HG02885 (cell line): ENCODE results near the gene ELOVL5.

Experiments used
- ATAC-seq: cut with Tn5 transposase; IDR thresholded peaks from one replicate; pipeline ENCODE4 v1.9.1; 2021; ENCODE audit warnings: mild to moderate bottlenecking; ENCODE audit not compliant: unreplicated experiment, poor library complexity

The ELOVL5 gene

DNA sequence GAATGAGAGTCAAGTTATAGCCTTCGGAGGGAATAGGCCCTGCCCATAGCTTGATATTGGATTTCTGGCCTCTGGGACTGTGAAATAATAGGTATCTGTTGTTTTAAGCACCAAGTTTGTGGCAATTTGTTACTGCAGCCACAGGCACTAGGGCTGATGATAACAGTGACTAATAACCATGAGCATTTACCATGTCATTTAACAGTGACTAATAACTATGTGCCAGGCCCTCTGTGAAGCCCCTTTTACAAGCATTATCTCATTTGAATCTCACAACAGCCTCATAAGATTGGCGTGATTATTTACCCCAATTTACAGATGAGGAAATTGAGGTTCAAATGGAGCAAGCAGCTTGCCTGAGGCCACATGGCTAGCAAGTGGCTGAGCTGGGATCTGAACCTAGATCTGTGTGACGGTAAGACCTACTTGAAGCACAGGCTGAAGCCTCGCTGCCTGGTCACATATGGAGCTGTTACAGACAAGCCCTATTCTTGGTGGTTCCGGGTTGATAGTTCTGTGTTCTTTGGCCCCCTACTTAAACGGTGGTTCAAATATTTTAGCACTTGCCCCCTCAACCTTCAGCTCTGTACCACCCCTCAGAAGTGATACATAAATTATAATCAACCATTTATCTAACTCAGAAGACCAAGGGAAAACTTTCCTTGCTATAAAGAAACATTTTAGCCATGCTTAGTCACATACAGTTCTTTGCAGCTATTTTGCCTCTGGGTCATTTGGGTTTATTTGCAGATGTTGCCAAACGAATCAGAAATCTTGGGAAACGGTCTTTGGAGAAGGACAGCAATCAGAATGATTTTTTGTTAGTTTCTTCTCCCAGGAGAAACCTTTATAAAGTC lies 98.3 kb downstream of the ELOVL5 start:
- ATAC-seq = no peak

DNA sequence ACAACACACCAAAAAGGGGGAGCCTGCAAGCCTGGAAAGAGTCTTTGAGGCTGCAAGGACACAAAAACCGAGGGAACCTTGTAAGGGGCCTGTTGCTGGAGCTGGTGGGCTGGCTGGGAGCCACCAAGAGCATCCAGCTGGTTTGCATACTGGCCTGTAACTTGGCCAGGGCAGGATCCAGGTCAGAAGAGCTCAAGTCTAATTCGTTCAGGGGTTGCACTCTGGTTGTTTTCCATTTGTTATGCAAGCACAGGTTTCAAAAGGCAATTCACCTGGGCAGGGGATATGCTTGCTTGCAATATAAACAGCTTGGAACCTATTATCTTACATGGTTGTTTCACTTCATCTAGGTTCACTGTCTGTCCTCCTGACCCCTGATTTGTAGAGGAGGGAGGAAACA lies 101.8 kb downstream of the ELOVL5 start:
- no peak for ATAC-seq

DNA sequence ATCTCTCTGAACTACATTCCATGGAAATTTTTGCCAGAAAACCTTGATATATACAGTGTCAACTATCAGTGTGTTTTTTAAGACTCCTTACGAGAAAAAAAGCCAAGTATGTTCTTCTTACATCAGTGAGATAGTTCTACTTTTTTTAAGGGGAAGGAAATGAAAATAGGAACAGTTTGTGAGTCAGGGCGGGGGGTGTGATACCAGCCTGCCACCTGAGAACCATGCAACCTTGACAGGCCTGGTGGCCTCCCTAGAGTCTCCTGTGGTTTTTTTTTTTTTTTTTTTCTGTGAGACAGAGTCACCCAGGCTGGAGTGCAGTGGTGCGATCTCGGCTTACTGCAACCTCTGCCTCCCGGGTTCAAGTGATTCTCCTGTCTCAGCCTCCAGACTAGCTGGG lies 103.8 kb downstream of the ELOVL5 start:
- peak; percentile 77 for ATAC-seq

DNA sequence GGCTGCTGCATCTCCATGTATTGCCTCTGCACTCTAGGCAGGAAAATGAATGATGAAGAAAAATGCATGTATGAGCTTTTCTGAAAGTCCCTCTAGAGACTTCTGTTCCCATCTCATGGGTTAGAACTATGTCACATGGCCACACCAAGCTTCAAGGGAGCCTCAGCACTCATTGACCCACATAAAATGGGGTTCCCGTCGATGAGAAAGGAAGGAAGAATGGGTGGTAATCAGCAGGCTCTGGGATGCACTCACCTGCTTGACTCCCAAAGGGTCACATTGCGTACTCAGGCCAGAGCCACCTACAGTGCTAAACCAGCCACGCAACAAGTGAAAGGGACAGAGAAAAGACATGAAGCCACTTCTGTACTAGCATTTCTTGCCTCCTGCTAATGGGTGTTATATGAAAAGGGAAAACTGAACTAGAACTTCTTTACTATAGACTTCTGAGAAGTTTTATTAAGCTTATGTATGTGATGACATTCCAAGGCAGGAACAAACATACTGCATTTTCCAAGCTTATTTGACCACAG lies 104.3 kb downstream of the ELOVL5 start:
- ATAC-seq = peak; percentile 11

DNA sequence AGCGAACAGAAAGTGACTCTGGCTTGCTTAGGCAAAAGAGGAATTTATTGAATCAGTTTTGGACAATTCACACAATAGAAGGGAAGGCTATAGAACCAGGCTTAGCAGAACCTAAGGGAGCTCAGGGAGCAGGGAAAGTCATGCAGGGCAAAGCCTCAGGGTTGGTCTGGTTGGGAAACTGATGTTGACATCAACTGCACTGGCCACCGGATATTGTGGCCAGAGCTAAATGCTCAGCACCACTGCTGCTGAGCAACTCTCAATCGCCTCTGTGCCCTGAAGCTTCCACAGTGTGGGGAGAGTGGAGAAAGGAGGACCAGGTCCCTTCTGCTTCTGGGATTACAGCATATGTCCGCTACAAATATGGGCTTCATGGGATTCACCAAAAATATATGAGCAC lies 106.8 kb downstream of the ELOVL5 start:
- no peak for ATAC-seq

DNA sequence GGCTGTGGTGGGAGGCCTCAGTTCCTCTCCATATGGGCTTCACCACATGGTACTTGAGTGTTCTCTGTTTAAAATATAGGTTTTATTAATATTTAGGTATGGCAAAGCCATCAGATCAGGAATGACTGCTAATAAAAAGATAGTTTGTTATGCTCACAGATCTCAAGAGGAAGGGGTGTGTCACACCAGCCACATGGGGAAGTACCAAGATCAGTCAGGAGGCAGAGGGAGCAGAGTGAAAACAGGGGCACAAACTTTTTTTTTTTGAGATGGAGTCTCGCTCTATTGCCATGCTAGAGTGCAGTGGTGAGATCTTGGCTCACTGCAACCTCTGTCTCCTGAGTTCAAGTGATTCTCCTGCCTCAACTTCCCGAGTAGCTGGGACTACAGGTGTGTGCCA lies 108.0 kb downstream of the ELOVL5 start:
- ATAC-seq = no peak

DNA sequence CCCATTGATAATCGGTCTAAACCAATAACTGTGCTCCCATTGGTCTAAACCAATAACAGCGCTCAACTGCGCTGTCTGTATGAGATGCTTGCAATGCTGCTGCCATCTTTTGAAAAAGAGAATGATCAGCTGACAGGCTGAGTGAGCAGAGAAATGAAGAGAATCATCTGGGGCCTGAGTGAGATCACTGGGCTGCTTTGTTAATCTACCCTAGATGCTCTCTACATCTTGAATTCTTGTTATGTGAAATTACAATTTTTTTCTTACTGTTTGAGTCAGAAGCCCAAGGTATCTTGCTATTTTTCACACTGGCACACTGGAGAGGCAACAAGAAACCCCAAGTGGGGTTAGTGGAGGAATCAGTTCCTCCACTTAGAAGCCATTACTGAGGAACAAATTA lies 108.6 kb downstream of the ELOVL5 start:
- ATAC-seq = no peak

DNA sequence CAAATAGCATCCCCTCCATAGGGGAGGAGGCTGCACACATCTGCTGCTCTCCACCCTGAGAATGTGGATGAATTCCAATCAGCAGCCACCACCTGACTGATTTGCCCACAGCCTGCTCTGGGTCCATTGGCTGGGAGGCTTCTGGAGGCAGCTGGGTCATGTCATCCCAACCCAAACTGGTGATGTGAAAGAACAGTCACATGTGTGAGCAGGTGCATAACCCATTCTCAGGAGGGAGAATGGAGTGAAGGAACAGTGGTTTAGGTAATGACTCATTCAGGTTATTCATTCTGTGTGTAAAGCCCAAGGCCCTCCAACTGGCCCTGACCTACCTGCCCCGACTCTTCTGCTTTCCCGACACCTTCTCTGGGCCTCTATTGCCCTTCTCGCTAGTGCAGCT lies 109.2 kb downstream of the ELOVL5 start:
- ATAC-seq = peak; percentile 55

DNA sequence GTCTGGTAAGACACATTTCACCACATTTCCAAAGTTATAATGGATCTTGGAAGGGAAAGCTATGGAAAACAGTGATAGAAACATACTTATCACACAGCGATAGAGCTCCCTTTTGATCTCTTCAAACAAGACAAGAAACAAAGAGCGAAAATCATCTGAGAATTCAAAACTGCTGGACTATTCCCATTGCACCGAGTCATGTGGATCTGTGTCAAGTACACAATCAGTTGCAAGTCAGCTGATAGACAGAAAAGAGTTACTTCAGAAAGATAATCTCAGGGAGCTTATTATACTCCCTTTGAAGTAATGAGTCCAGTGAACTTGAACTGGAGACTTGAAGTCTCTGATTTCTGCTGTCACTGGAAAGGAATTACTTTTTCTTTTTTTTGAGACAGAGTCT lies 110.4 kb downstream of the ELOVL5 start:
- no peak for ATAC-seq

DNA sequence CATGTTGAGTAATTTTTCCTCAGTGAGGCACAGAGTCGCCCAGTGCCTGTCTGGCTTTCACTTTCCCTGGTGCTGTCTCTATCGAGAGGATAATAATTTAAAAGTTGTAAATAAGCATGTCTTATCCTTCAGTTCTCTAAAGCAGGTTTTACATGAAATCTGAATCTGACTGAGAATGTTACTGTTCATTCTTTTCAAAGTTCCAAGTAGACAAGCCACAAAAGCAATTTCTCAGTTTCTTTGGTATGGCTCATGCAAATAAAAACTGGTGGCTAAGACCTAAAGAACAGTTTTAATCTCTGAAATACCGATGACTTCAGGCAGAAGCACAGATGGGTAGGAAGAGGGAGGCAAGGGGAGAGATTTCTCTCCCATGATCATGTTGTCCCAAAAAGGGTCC lies 112.5 kb downstream of the ELOVL5 start:
- peak; percentile 50 for ATAC-seq

DNA sequence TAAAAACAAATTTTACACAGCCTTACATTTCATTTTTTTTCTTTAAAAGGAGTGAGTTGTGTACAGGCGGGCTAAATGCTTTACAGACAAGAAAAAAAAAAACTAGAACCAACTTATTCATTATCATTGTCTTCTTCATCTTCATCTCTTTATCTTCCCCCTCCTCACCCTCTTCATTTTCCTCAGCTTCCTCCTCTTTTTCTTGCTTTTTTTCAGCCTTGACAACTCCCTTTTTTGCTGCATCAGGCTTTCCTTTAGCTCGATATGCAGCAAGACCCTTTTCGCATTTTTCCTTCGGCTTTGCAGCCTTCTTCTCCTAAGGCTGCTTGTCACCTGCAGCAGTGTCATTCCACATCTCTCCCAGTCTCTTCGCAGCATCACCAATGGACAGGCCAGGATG lies 113.2 kb downstream of the ELOVL5 start:
- ATAC-seq = no peak

DNA sequence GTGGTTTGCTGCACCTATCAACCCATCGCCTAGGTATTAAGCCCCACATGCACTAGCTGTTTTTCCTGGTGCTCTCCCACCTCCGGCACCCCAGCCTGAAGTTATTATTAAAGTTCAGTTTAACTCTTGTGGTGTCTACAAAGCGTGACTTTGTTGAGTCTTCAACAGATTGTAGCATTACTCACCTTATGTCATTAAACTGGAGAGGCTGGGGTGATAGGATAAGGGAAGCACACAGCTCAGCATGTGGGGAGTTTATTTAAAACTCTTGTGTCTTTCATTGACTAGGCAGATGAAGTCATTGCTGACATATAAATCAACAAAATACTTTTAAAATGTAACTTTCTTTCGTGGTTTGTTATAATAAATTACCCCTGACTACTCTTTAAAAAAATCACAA lies 115.4 kb downstream of the ELOVL5 start:
- ATAC-seq = no peak

DNA sequence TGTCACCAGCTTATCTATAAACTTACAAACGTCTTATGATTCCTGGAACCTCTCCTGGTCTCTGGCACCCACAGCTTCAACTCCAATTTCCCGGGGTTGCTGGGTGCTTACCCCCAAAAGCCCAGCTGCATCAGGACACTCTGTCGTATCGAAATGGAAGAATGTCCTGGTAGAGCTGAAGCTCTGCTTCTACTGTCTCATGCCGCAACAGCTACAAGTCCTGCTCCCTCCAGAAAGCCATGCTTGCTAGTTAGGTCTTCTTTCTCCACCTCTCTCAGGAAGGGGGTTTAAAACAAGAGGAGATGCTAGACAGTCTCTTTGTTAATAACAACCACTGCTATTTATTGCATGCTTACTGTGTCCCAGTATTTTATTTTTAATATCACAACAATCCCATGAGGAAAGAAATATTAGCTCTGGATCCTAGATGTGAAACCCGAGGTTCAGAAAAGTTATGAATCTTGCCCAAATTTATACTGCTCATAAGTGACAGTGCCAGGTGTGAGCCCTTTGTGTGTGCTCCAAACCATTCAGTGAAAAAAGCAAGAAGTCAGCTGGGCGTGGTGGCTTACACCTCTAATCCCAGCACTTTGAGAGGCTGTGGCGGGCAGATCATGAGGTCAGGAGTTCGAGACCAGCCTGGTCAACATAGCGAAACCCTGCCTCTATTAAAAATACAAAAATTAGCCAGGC lies 117.8 kb downstream of the ELOVL5 start:
- no peak for ATAC-seq

DNA sequence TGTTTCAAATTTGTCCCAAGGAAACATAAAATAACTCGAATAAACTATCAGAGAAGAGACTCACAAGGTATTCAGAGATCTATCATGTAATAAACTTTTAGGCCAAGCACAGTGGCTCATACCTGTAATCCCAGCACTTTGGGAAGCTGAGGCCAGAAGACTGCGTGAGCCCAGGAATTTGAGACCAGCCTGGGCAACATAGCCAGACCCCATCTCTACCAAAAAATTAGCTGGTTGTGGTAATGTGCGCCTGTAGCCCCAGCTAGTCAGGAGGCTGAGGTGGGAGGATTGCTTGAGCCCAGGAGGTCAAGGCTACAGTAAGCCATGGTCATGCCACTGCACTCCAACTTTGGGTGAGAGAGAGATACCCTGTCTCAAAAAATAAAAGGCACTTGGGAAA lies 120.9 kb downstream of the ELOVL5 start:
- no peak for ATAC-seq

DNA sequence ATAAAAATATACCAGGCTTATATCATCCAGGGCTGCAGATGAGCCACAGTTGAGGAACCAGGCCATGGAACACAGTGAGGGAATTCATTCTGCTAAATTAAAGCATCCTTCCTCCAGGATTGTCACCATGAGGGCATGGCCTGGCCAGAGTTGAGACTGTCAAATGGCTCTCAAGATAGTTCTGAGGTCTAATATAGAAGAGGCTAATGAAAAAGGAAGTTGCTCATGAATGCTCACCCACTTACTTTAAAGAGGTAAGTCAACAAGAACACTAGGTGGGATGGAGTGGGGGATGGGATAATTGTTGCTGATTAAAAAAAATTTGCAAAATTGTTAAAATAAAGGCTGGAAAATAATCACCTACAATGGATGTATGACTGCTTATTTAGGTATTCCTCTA lies 128.1 kb downstream of the ELOVL5 start:
- ATAC-seq = no peak
